OCI-LY1 (cell line): ENCODE measurements around the gene SYNCRIP.
"Not testable (repeated sequence)": the region's sequence is repeated elsewhere in the genome, so short reads cannot be mapped to it uniquely, and the experiment has no call there.

Source experiments
- H2AFZ ChIP-seq: fragments of 200-600 bp; sonication (generic), shearing (Covaris generic); 2 replicates; pipeline ENCODE4 v1.6.0; 2014; ENCODE audit warnings: antibody characterized with exemption, mild to moderate bottlenecking, low read length
- H3F3A ChIP-seq: fragments of 200-600 bp; sonication (generic), shearing (Covaris generic); 2 replicates; pipeline ENCODE4 v1.6.0; 2014; ENCODE audit warnings: mild to moderate bottlenecking, antibody characterized with exemption, low read length, moderate library complexity; ENCODE audit not compliant: insufficient read depth
- H3K27ac ChIP-seq: fragments of 200-600 bp; sonication (generic); 2 replicates; pipeline ENCODE4 v1.5.1; 2014; ENCODE audit warnings: low read length, mixed run types, mild to moderate bottlenecking, low read depth; ENCODE audit not compliant: poor library complexity, severe bottlenecking
- H3K27me3 ChIP-seq: fragments of 200-600 bp; sonication (generic); 2 replicates; pipeline ENCODE4 v1.6.0; 2014; ENCODE audit warnings: antibody characterized with exemption, mild to moderate bottlenecking, low read length, moderate library complexity; ENCODE audit not compliant: insufficient read depth
- H3K36me3 ChIP-seq: fragments of 200-600 bp; sonication (generic); 2 replicates; pipeline ENCODE4 v1.6.1; 2014; ENCODE audit warnings: mild to moderate bottlenecking, antibody characterized with exemption, low read length, moderate library complexity, mixed read lengths; ENCODE audit not compliant: insufficient read depth
- H3K4me1 ChIP-seq: fragments of 200-600 bp; sonication (generic); 2 replicates; pipeline ENCODE4 v1.5.1; 2014; ENCODE audit warnings: mild to moderate bottlenecking, low read length, moderate library complexity; ENCODE audit not compliant: insufficient read depth, severe bottlenecking
- H3K4me2 ChIP-seq: fragments of 200-600 bp; sonication (generic), shearing (Covaris generic); 2 replicates; pipeline ENCODE4 v1.6.1; 2014; ENCODE audit warnings: low read length
- H3K4me3 ChIP-seq: fragments of 200-600 bp; sonication (generic); 2 replicates; pipeline ENCODE4 v1.5.1; 2014; ENCODE audit warnings: low read length, low read depth, mild to moderate bottlenecking, mixed read lengths; ENCODE audit not compliant: poor library complexity, severe bottlenecking
- H3K79me2 ChIP-seq: fragments of 200-600 bp; shearing (Covaris generic); 2 replicates; pipeline ENCODE4 v1.6.1; 2016; ENCODE audit warnings: mixed run types, low read length, mixed read lengths; ENCODE audit not compliant: insufficient read depth
- H3K9ac ChIP-seq: fragments of 200-600 bp; sonication (generic), shearing (Covaris generic); 2 replicates; pipeline ENCODE4 v1.6.1; 2014; ENCODE audit warnings: mild to moderate bottlenecking, low read length, mixed read lengths
- H3K9me2 ChIP-seq: fragments of 200-600 bp; sonication (generic), shearing (Covaris generic); 2 replicates; pipeline ENCODE4 v1.6.1; 2014; ENCODE audit warnings: low read depth, mild to moderate bottlenecking, low read length, mixed read lengths
- H3K9me3 ChIP-seq: fragments of 200-600 bp; shearing (Covaris generic); 2 replicates; pipeline ENCODE4 v1.6.1; 2014; ENCODE audit warnings: low read length, mixed read lengths
- H4K20me1 ChIP-seq: fragments of 200-600 bp; sonication (generic), shearing (Covaris generic); 2 replicates; pipeline ENCODE4 v1.6.0; 2016; ENCODE audit warnings: mild to moderate bottlenecking, low read length; ENCODE audit not compliant: insufficient read depth
- CTCF ChIP-seq: fragments of 200-600 bp; sonication (generic), shearing (Covaris generic); IDR thresholded peaks from 2 replicates; pipeline ENCODE4 v1.5.1; 2017; ENCODE audit warnings: mild to moderate bottlenecking, antibody characterized with exemption, low read length, moderate library complexity, mixed read lengths
- EZH2 ChIP-seq: fragments of 200-600 bp; sonication (generic), shearing (Covaris generic); IDR thresholded peaks from 2 replicates; pipeline ENCODE4 v1.8.0; 2017; ENCODE audit warnings: borderline replicate concordance, mixed run types, mild to moderate bottlenecking, antibody characterized with exemption, low read length, moderate library complexity, mixed read lengths

Gene SYNCRIP

GRCh38 chr6:85637579-85637978 lies 5.1 kb downstream of the SYNCRIP start:
- Histone ChIP-seq H3K9ac (no peak overlapping the region), H3K36me3 (peaks cover 97% of the 10 kb centered on the region), H3K27me3 (no peaks in the 10 kb centered on the region), H3K27ac (no peak overlapping the region), H3K9me2 (no peaks in the 10 kb centered on the region), H4K20me1 (no peaks in the 10 kb centered on the region; the same call in 1 of the 2 replicates), H3K4me1 (peaks cover 24% of the 10 kb centered on the region), H2AFZ (no peak overlapping the region), H3K4me2 (no peak overlapping the region), H3K4me3 (no peak overlapping the region), H3K79me2 (peaks cover 94% of the 10 kb centered on the region), H3F3A (0 out of 2 replicates have a peak, but pooled peaks cover 3% of the 10 kb centered on the region), H3K9me3 (no peaks in the 10 kb centered on the region)
- TF ChIP-seq CTCF (no peak), EZH2 (no peak)

- no peak for TF ChIP-seq CTCF
- TF ChIP-seq EZH2 = no peak
- H4K20me1 ChIP-seq = peaks cover 4% of the 10 kb centered on the region; the same call in 1 of the 2 replicates
- no peak overlapping the region for H2AFZ ChIP-seq
- no peak overlapping the region for H3K4me2 ChIP-seq
- no peaks in the 10 kb centered on the region for H3K9me2 ChIP-seq
- no peak overlapping the region for H3K4me3 ChIP-seq
- H3F3A ChIP-seq = 0 out of 2 replicates have a peak, but pooled peaks cover under 1% of the 10 kb centered on the region
- H3K79me2 ChIP-seq = peaks cover 88% of the 10 kb centered on the region
- no peaks in the 10 kb centered on the region for H3K27me3 ChIP-seq
- H3K4me1 ChIP-seq = no peaks in the 10 kb centered on the region
- H3K36me3 ChIP-seq = peaks cover 97% of the 10 kb centered on the region
- H3K27ac ChIP-seq = no peak overlapping the region
- no peaks in the 10 kb centered on the region for H3K9me3 ChIP-seq
- no peak overlapping the region for H3K9ac ChIP-seq
Measured at GRCh38 chr6:85632164-85632942, 10.3 kb downstream of the SYNCRIP start.

- not testable (repeated sequence) for H3K4me3 ChIP-seq, H3F3A ChIP-seq, H3K27ac ChIP-seq, H2AFZ ChIP-seq, H3K27me3 ChIP-seq, H3K4me2 ChIP-seq, H3K9me3 ChIP-seq, H3K4me1 ChIP-seq, H3K9me2 ChIP-seq, H4K20me1 ChIP-seq, H3K9ac ChIP-seq
- Histone ChIP-seq H3K79me2 (peaks cover 88% of the 10 kb centered on the region), H3K36me3 (peaks cover 97% of the 10 kb centered on the region)
Measured at GRCh38 chr6:85631117-85631516, 11.6 kb downstream of the SYNCRIP start.

GRCh38 chr6:85628353-85628752 lies 14.3 kb downstream of the SYNCRIP start:
- no peaks in the 10 kb centered on the region for H3K4me1 ChIP-seq
- TF ChIP-seq CTCF = no peak
- TF ChIP-seq EZH2 = no peak
- H3K4me3 ChIP-seq = no peak overlapping the region
- no peak overlapping the region for H2AFZ ChIP-seq
- H3F3A ChIP-seq = no peaks in the 10 kb centered on the region; the same call in 1 of the 2 replicates
- H3K4me2 ChIP-seq = no peak overlapping the region
- H4K20me1 ChIP-seq = peaks cover 9% of the 10 kb centered on the region; the same call in 1 of the 2 replicates
- H3K79me2 ChIP-seq = peaks cover 86% of the 10 kb centered on the region
- H3K27ac ChIP-seq = no peak overlapping the region
- no peaks in the 10 kb centered on the region for H3K9me3 ChIP-seq
- H3K36me3 ChIP-seq = peaks cover 97% of the 10 kb centered on the region
- no peaks in the 10 kb centered on the region for H3K27me3 ChIP-seq
- H3K9me2 ChIP-seq = no peaks in the 10 kb centered on the region
- H3K9ac ChIP-seq = no peak overlapping the region
